ENCODE data around the gene NELL1.

- no peak for TF ChIP-seq EZH2 (IDR thresholded peaks at IDR 0.05; ENCODE audit: insufficient read depth, poor library complexity, severe bottlenecking)
- TF ChIP-seq EZH2phosphoT487 (IDR thresholded peaks at IDR 0.05; ENCODE audit: insufficient read depth, low read depth): no peak
Measured at GRCh38 chr11:20937826-20938225, 268.4 kb downstream of the NELL1 start.
